Stimulated activated CD8-positive, alpha-beta memory T cell treated with anti-CD3 and anti-CD28 coated beads, Interleukin-12 subunit alpha, Interleukin-12 subunit beta, amount 100 ng/mL, for 4 hours (primary cell): Measurements from ENCODE around the gene TOGARAM2.

ENCODE experiments used
- DNase-seq: peaks from one replicate; pipeline ENCODE4 v3.0.0-alpha.2; 2020; ENCODE audit warnings: low read depth

The TOGARAM2 gene

GRCh38 chr2:28981016-28981441 is at the start of gene TOGARAM2:
TSS of gene TOGARAM2 (plus strand) at chr2:28981298. CDS start at chr2:28994835, 13,537 bp downstream.
- DNase-seq = no peak

GRCh38 chr2:28934769-28935168 is 46.3 kb upstream of the TOGARAM2 start:
- DNase-seq = no peak

- DNase-seq = no peak
These were observed 40.1 kb upstream of the TOGARAM2 start for GRCh38 chr2:28941008-28941407.

- DNase-seq = no peak
These were observed 36.4 kb upstream of the TOGARAM2 start for GRCh38 chr2:28944535-28945248.

- no peak for DNase-seq
These were observed 32.9 kb upstream of the TOGARAM2 start for GRCh38 chr2:28948160-28948559.

- DNase-seq = no peak
These were observed 31.9 kb upstream of the TOGARAM2 start for GRCh38 chr2:28949190-28949589.

- no peak for DNase-seq
These were observed 31.3 kb upstream of the TOGARAM2 start for GRCh38 chr2:28949617-28950305.

- DNase-seq = no peak
These were observed 30.0 kb upstream of the TOGARAM2 start for GRCh38 chr2:28950941-28951630.

GRCh38 chr2:28951910-28952835 is 28.9 kb upstream of the TOGARAM2 start:
- no peak for DNase-seq

- no peak for DNase-seq
These were observed 28.3 kb upstream of the TOGARAM2 start for GRCh38 chr2:28952836-28953211.

GRCh38 chr2:28955467-28955866 is 25.6 kb upstream of the TOGARAM2 start:
- DNase-seq = no peak

GRCh38 chr2:28956415-28956826 is 24.7 kb upstream of the TOGARAM2 start:
- DNase-seq = peak; percentile 15

- DNase-seq = no peak
These were observed 24.2 kb upstream of the TOGARAM2 start for GRCh38 chr2:28956890-28957289.

- DNase-seq = no peak
These were observed 22.4 kb upstream of the TOGARAM2 start for GRCh38 chr2:28958689-28959088.

- no peak for DNase-seq
These were observed 20.7 kb upstream of the TOGARAM2 start for GRCh38 chr2:28960401-28960800.

- DNase-seq = no peak
These were observed 18.6 kb upstream of the TOGARAM2 start for GRCh38 chr2:28962505-28962904.

- no peak for DNase-seq
These were observed 10.5 kb upstream of the TOGARAM2 start for GRCh38 chr2:28970464-28971160.

GRCh38 chr2:28972778-28973335 is 8.2 kb upstream of the TOGARAM2 start:
- no peak for DNase-seq

- no peak for DNase-seq
These were observed 6.8 kb upstream of the TOGARAM2 start for GRCh38 chr2:28974252-28974651.

- no peak for DNase-seq
These were observed 5.4 kb upstream of the TOGARAM2 start for GRCh38 chr2:28975671-28976070.

- no peak for DNase-seq
These were observed 4.5 kb upstream of the TOGARAM2 start for GRCh38 chr2:28976584-28976983.
